KOPT-K1 (cell line): Measurements from ENCODE around the gene ZNF541.

Experiments used
- H3K27ac ChIP-seq: fragments of 200-600 bp; sonication (generic); 2 replicates; pipeline ENCODE4 v1.5.1; 2016; ENCODE audit warnings: antibody characterized with exemption, mild to moderate bottlenecking, low read depth, low read length; ENCODE audit not compliant: poor library complexity, severe bottlenecking
- H3K36me3 ChIP-seq: fragments of 200-600 bp; sonication (generic); 2 replicates; pipeline ENCODE4 v1.5.1; 2017; ENCODE audit warnings: antibody characterized with exemption, mild to moderate bottlenecking, low read length, moderate library complexity; ENCODE audit not compliant: insufficient read depth
- H3K9me3 ChIP-seq: fragments of 200-600 bp; sonication (generic); 2 replicates; pipeline ENCODE4 v1.5.1; 2017; ENCODE audit warnings: antibody characterized with exemption, low read length, mild to moderate bottlenecking; ENCODE audit not compliant: insufficient read depth, poor library complexity, severe bottlenecking

The ZNF541 gene

GRCh38 chr19:47572635-47573034 lies 313 bp downstream of the ZNF541 start:
- Histone ChIP-seq H3K27ac (no peak overlapping the region), H3K36me3 (no peaks in the 10 kb centered on the region), H3K9me3 (no peaks in the 10 kb centered on the region)

- H3K9me3 ChIP-seq = no peaks in the 10 kb centered on the region
- H3K27ac ChIP-seq = no peak overlapping the region
- H3K36me3 ChIP-seq = no peaks in the 10 kb centered on the region
Measured at GRCh38 chr19:47569331-47569730, 3.6 kb downstream of the ZNF541 start.

GRCh38 chr19:47564081-47564480 lies 8.9 kb downstream of the ZNF541 start:
- Histone ChIP-seq H3K27ac (no peak overlapping the region), H3K9me3 (no peaks in the 10 kb centered on the region), H3K36me3 (no peaks in the 10 kb centered on the region)

- Histone ChIP-seq H3K27ac (no peak overlapping the region), H3K9me3 (no peaks in the 10 kb centered on the region)
Measured at GRCh38 chr19:47561440-47562057, 11.4 kb downstream of the ZNF541 start.

GRCh38 chr19:47560999-47561398 lies 11.9 kb downstream of the ZNF541 start:
- H3K27ac ChIP-seq = no peak overlapping the region
- no peaks in the 10 kb centered on the region for H3K36me3 ChIP-seq
- H3K9me3 ChIP-seq = no peaks in the 10 kb centered on the region

More at GRCh38 chr19:47561440-47562057, 11.4 kb downstream of the ZNF541 start:
- no peaks in the 10 kb centered on the region for H3K36me3 ChIP-seq

- H3K9me3 ChIP-seq = no peaks in the 10 kb centered on the region
- H3K36me3 ChIP-seq = no peaks in the 10 kb centered on the region
- H3K27ac ChIP-seq = no peak overlapping the region
Measured at GRCh38 chr19:47550129-47550528, 22.8 kb downstream of the ZNF541 start.

- H3K27ac ChIP-seq = no peak overlapping the region
- no peaks in the 10 kb centered on the region for H3K36me3 ChIP-seq
- no peaks in the 10 kb centered on the region for H3K9me3 ChIP-seq
Measured at GRCh38 chr19:47549261-47549862, 23.6 kb downstream of the ZNF541 start.

- Histone ChIP-seq H3K36me3 (no peaks in the 10 kb centered on the region), H3K27ac (no peak overlapping the region), H3K9me3 (no peaks in the 10 kb centered on the region)
Measured at GRCh38 chr19:47547199-47547598, 25.7 kb downstream of the ZNF541 start.

GRCh38 chr19:47545061-47545948 lies 27.6 kb downstream of the ZNF541 start:
- H3K9me3 ChIP-seq = no peaks in the 10 kb centered on the region
- H3K27ac ChIP-seq = no peak overlapping the region
- H3K36me3 ChIP-seq = no peaks in the 10 kb centered on the region

GRCh38 chr19:47544476-47544875 lies 28.5 kb downstream of the ZNF541 start:
- H3K27ac ChIP-seq = no peak overlapping the region
- no peaks in the 10 kb centered on the region for H3K9me3 ChIP-seq
- H3K36me3 ChIP-seq = no peaks in the 10 kb centered on the region

GRCh38 chr19:47544075-47544474 lies 28.9 kb downstream of the ZNF541 start:
- no peaks in the 10 kb centered on the region for H3K36me3 ChIP-seq
- no peaks in the 10 kb centered on the region for H3K9me3 ChIP-seq
- H3K27ac ChIP-seq = no peak overlapping the region

- no peaks in the 10 kb centered on the region for H3K9me3 ChIP-seq
- H3K27ac ChIP-seq = no peak overlapping the region
- no peaks in the 10 kb centered on the region for H3K36me3 ChIP-seq
Measured at GRCh38 chr19:47542030-47542475, 30.9 kb downstream of the ZNF541 start.

GRCh38 chr19:47541518-47541917 lies 31.4 kb downstream of the ZNF541 start:
- Histone ChIP-seq H3K27ac (no peak overlapping the region), H3K9me3 (no peaks in the 10 kb centered on the region)

GRCh38 chr19:47540748-47541147 lies 32.2 kb downstream of the ZNF541 start:
- H3K9me3 ChIP-seq = no peaks in the 10 kb centered on the region
- no peaks in the 10 kb centered on the region for H3K36me3 ChIP-seq
- H3K27ac ChIP-seq = no peak overlapping the region

More at GRCh38 chr19:47541518-47541917, 31.4 kb downstream of the ZNF541 start:
- no peaks in the 10 kb centered on the region for H3K36me3 ChIP-seq

- Histone ChIP-seq H3K27ac (no peak overlapping the region), H3K9me3 (no peaks in the 10 kb centered on the region), H3K36me3 (no peaks in the 10 kb centered on the region)
Measured at GRCh38 chr19:47539747-47540311, 33.1 kb downstream of the ZNF541 start.
